NOMO-1 (cell line): ENCODE data around the gene PGLYRP4.
A peak's percentile ranks its signal among the peaks of the same experiment; 100 is the strongest.
"Not testable (repeated sequence)": the region's sequence is repeated elsewhere in the genome, so short reads cannot be mapped to it uniquely, and the experiment has no call there.

ENCODE experiments used
- DNase-seq, 2 experiments: peaks; one replicate each; lab custom pipeline; 2025; ENCODE audit not compliant: unreplicated experiment in 2 of 2; lab: John Stamatoyannopoulos, UW

PGLYRP4 gene

DNA sequence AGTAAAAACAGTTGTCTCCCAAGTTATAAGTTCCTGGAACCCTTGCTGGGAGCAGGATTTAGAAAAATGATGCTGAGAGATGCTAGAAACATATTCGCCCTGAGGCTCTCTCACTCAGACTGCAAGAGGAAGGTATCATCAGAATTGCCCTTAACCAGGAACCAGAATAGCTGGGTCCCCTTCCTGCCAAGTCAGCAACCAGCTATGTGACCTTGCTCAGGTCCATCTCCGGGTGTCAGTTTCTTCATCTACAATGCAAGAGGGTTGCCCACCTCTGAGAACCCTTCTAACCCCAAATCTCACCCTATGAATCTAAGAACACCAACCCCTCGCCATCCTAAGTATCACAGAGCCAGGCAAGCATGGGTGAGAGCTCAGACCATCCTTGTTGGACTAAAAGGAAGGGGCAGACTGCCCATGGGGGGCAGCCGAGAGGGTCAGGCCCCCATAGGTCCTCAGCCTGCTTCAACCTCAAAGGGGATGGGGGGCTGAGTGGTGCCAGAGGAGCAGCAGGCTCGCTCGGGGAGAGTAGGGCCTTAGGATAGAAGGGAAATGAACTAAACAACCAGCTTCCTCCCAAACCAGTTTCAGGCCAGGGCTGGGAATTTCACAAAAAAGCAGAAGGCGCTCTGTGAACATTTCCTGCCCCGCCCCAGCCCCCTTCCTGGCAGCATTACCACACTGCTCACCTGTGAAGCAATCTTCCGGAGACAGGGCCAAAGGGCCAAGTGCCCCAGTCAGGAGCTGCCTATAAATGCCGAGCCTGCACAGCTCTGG is 8.6 kb upstream of the PGLYRP4 start:
- peak; percentile 90 to 94 for DNase-seq

GRCh38 chr1:153356392-153357075 is 7.9 kb upstream of the PGLYRP4 start:
- DNase-seq, result no peak

- DNase-seq, result peak; percentile 85 to 93
Observed at GRCh38 chr1:153355445-153356071, 6.9 kb upstream of the PGLYRP4 start.

GRCh38 chr1:153354515-153355193 is 6.0 kb upstream of the PGLYRP4 start:
- DNase-seq, result no peak

GRCh38 chr1:153353226-153353947 is 4.7 kb upstream of the PGLYRP4 start:
- DNase-seq, result peak in 1 of 2 experiments; percentile 22

- peak; percentile 47 to 80 for DNase-seq
Observed at GRCh38 chr1:153352523-153352922, 3.9 kb upstream of the PGLYRP4 start.

DNA sequence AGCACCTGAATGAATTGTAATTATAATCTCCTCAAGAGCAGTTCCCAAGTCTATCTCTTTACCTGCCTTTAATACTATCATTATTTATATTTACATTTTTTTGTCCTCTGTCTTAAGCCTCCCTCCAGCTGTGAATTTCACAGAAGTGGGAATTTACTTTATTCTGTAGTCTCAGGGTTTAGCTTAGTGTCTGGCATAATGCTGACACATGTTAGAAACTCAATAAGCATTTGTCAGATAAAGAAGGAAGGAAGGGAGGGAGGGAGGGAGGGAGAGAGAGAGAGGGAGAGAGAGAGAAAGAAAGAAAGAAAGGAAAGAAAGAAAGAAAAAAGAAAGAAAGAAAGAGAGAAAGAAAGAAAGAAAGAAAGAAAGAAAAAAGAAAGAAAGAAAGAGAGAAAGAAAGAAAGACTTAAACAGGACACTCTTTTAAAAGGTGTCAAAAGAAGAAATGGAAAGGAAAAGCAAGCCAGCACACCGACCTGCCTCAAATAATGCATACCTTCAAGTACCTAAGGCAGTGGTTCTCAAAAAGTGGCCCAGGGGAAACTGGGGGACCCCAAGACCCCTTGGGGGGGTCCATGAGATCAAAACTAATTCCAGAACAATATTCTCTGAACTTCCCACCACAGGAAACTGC is 1.8 kb upstream of the PGLYRP4 start:
- no peak for DNase-seq

- DNase-seq, result peak; percentile 22 to 30
Observed at GRCh38 chr1:153349363-153350320, 1.0 kb upstream of the PGLYRP4 start.

- DNase-seq, result no peak
Observed at GRCh38 chr1:153347856-153348255, 785 bp downstream of the PGLYRP4 start.

DNA sequence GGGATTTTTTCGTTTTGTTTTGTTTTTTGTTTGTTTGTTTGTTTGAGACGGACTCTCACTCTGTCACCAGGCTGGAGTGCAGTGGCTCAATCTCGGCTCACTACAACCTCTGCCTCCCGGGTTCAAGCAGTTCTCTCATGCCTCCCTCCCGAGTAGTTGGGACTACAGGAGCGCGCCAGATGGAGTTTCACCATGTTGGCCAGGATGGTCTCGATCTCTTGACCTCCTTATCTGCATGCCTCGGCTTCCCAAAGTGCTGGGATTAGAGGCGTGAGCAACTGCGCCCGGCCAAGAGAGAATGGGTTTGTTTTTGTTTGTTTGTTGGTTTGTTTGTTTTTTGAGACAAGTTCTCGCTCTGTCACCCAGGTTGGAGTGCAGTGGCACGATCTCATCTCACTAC is 1.6 kb downstream of the PGLYRP4 start:
- not testable (repeated sequence) for DNase-seq

DNA sequence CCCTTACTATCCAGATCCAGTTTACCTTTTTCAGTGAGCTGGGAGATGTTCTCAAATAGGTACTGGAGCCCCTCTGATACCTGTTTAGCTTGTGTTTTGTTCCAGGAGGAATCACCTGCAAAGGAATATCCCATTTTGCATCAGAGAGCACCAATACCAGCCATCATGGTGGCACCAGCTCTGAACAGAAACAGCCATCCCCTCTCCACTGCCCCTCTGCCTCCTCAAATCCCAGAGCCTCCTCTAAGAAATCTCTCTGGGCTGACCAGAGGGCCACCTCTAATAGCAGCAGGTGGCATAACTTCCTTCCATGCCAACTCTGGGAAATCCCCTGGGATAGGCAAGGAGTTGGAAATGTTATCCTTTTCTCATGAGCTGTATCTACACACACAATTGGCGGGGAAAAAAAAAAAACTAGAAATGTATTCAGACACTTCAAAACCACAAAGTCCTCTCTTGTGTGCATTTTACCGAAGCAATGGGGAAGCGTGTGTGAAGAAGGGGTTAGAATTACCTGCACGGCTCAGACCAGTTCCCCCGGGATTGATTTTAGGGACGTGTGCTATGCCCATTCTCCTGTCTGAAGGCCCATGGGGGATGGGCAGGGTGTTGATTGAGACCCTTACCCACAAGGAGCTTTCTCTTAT is 2.4 kb downstream of the PGLYRP4 start:
- no peak for DNase-seq

DNA sequence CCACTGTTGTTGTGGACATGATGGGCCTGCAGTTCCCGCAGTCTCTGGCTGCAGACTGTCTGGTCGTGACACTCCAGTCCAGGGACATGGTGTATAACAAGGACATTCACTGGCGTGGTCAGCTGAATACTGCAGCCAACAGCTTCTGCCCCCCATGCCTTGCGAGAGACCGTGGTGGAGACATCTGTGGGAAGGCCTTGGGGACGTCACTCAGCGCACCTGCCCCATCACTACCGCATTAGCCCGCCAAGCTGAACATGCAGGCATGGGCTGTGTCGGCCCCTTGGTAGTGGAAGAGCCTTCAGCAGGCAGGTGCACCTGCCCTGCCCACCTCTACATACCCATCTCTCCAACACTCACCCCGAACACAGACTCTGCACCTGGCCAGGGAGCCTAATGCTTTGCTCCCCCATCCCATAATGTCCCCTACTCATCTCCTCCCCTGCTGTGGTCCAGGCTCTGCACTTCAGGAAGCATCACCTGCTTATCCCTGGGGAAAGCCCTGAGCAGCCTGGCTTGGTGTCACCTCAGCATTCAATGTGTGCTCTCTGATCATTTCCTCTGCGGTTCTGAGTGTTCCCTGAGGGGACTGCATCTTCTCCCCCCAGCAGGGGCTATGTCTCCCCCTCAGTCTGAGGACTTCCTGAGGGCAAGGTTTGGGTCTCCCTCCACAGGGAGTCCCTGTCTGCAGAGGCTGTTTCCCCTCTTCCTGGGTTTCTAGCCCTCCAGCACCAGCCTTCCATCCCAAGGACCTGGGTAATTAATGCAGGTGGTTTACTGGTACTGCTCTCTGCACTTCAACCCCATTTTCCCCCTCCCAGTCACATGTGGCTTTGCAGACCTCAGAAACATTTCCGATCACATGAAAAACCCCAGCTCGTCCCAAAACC is 3.2 kb downstream of the PGLYRP4 start:
- DNase-seq, result no peak

DNA sequence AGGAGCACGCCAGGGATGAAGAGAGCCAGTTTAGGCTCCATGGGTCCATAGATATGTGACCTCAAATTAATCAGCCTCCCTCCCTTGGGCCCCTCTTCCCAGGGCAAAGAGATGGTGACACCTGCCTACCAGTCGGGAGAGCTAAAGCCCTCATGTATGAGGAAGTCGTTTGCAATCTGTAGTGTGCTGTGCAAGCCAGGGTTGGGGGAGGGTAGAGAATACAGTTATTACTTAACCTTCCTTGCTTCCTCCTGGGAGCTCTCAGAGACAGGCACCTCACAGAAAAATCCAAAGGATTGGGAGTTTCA is 4.0 kb downstream of the PGLYRP4 start:
- DNase-seq, result peak; percentile 82 to 84

DNA sequence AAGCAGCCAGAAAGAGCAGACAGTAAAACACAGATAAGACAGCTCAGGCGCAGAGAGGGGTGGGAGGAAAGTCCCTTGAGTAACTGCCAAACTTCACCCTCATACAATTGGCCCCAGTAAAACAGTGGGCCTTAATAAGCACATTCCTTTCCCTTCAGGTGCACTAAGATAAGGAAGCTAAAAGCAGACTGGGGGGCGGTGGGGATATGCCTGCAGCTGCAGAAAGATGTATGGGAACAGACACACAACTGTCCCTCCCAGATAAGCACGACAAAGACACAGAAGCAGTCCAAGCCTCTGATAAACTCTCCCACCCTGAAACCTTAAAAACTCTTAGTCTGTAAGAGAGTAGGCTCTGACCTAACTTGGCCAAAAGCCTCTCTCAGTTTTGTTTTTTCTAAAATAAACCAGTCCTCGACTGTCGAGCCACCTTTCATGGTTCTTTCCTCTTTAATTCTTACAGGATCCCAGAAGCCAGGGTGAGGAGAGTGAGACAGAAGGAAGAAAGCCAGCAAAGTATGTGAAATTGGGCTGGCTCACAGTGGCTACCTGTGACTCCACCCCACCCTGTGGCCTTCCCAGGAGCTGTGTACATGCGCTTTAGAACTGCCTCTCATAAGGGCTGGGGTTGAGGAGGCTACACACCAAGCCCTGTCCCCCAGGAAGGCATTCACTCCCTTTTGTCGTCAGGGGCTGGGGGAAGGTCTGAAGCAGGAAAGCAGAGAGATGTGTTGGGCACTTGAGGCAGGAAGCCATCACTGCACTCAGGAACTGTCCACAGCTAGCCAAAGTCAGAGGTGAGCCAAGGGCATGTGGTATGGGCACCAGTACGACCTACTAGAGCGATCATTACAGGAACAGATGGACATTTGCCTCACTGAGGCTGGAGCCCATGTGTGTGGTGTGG is 4.6 kb downstream of the PGLYRP4 start:
- DNase-seq, result no peak

DNA sequence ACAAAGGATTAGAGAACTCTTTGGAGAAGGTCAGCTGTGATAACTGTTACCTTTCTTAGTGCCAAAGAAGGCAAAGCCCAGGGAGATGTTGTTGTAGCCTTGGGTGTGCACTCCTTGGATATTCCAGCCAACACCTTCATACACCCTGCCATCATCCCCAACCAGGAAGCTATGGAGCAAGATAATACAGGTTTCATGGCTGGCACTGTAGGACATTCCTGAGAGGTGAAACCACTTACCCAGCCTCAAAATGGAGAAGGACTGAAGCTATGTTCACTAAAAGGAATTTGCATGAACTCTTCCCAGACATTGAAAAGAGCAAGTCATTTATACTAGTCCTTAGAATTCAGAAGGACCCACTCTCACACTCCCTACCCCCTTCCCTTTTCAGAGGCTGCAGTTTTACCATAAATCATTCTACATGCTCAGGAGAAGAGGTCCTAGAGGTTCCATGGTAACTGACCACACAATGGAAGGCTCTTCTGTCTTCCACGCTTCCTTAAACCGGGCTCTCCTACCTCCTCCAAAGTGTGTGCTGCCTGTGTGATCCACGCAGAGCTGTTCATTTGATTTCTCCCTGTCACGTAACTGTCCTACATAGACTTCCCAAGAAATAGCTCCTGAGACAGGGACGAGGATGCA is 5.5 kb downstream of the PGLYRP4 start:
- no peak for DNase-seq

DNA sequence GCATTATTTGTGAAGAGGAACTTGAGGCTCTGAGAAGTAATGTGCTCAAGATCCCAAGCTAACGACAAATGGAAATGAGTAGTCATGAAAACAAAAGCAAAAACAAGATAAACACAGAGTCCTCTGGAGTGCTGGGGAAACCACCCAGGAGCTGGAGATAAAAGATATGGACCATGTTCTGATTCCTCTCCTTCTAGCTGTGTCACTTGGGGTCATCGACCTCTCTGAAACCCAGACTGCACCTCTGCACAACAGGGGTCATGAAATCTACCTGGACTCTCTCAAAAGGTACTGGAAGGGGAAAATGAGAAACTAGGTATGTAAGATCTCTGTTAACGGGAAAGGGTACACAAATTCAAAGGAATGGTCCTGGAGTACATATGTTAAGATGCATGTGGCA is 6.5 kb downstream of the PGLYRP4 start:
- no peak for DNase-seq
